Subcutaneous abdominal adipose tissue (tissue), 5 donors: ENCODE results near the gene RBP4.

ENCODE experiments used
- H3K27ac ChIP-seq: one replicate; pipeline ENCODE4 v1.7.0; 2013; ENCODE audit warnings: low read depth, mild to moderate bottlenecking, inconsistent platforms, low read length, moderate library complexity
- H3K27me3 ChIP-seq, 5 donors: one replicate each; pipeline ENCODE4 v1.7.0; 2013; ENCODE audit warnings: low read length in 5 of 5, inconsistent platforms in 1 of 5; ENCODE audit not compliant: control insufficient read depth in 5 of 5, insufficient read depth in 4 of 5
- H3K36me3 ChIP-seq, 5 donors: one replicate each; pipeline ENCODE4 v1.7.0; 2013; ENCODE audit warnings: low read length in 5 of 5; ENCODE audit not compliant: control insufficient read depth in 5 of 5, insufficient read depth in 5 of 5
- H3K4me1 ChIP-seq, 5 donors: one replicate each; pipeline ENCODE4 v1.7.0; 2013; ENCODE audit warnings: low read length in 5 of 5, mild to moderate bottlenecking in 3 of 5, moderate library complexity in 1 of 5; ENCODE audit not compliant: control insufficient read depth in 5 of 5, insufficient read depth in 5 of 5
- H3K4me3 ChIP-seq, 5 donors: one replicate each; pipeline ENCODE4 v1.7.0; 2013; ENCODE audit warnings: low read length in 5 of 5, low read depth in 1 of 5
- H3K9ac ChIP-seq, 5 donors: one replicate each; pipeline ENCODE4 v1.7.0; 2013; ENCODE audit warnings: low read length in 5 of 5, mild to moderate bottlenecking in 4 of 5, moderate library complexity in 3 of 5
- H3K9me3 ChIP-seq, 5 donors: one replicate each; pipeline ENCODE4 v1.7.0; 2013; ENCODE audit warnings: low read length in 5 of 5; ENCODE audit not compliant: control insufficient read depth in 5 of 5
- donor health status: healthy.
- donor health status: healthy.
- donor health status: healthy.
- donor health status: healthy.
- donor health status: healthy.

The RBP4 gene

GRCh38 chr10:93597075-93597599 is 3.9 kb downstream of the RBP4 start:
- Histone ChIP-seq H3K4me3 (no peak overlapping the region), H3K27me3 (peaks cover 0 to 10% (median 0%) of the 10 kb centered on the region in 5 donors), H3K27ac (peak overlapping the region; percentile 32), H3K4me1 (peaks cover 0 to 84% (median 52%) of the 10 kb centered on the region in 5 donors), H3K36me3 (peaks cover 0 to 26% (median 11%) of the 10 kb centered on the region in 5 donors), H3K9me3 (no peaks in the 10 kb centered on the region), H3K9ac (no peak overlapping the region)

- peaks cover 0 to 7% (median 0%) of the 10 kb centered on the region in 5 donors for H3K27me3 ChIP-seq
- no peak overlapping the region for H3K9ac ChIP-seq
- H3K36me3 ChIP-seq: peaks cover 0 to 29% (median 11%) of the 10 kb centered on the region in 5 donors
- peak overlapping the region in 1 of 5 donors; percentile 11 for H3K4me3 ChIP-seq
- no peaks in the 10 kb centered on the region for H3K9me3 ChIP-seq
- no peak overlapping the region for H3K27ac ChIP-seq
- H3K4me1 ChIP-seq: peaks cover 2 to 84% (median 52%) of the 10 kb centered on the region in 5 donors
Measured at GRCh38 chr10:93596539-93596938, 4.5 kb downstream of the RBP4 start.

- Histone ChIP-seq H3K36me3 (peaks cover 0 to 29% (median 11%) of the 10 kb centered on the region in 5 donors), H3K4me3 (no peak overlapping the region)
Measured at GRCh38 chr10:93595378-93596161, 5.5 kb downstream of the RBP4 start.

GRCh38 chr10:93594518-93594917 is 6.5 kb downstream of the RBP4 start:
- peaks cover 0 to 29% (median 11%) of the 10 kb centered on the region in 5 donors for H3K36me3 ChIP-seq
- no peak overlapping the region for H3K27ac ChIP-seq
- no peak overlapping the region for H3K4me3 ChIP-seq

More at GRCh38 chr10:93595378-93596161, 5.5 kb downstream of the RBP4 start:
- peaks cover 0 to 7% (median 0%) of the 10 kb centered on the region in 5 donors for H3K27me3 ChIP-seq
- H3K4me1 ChIP-seq: peaks cover 7 to 89% (median 55%) of the 10 kb centered on the region in 5 donors
- no peak overlapping the region for H3K9ac ChIP-seq
- peak overlapping the region; percentile 39 for H3K27ac ChIP-seq
- H3K9me3 ChIP-seq: no peaks in the 10 kb centered on the region

GRCh38 chr10:93593749-93594148 is 7.3 kb downstream of the RBP4 start:
- peaks cover 0 to 29% (median 11%) of the 10 kb centered on the region in 5 donors for H3K36me3 ChIP-seq
- no peak overlapping the region for H3K9ac ChIP-seq
- no peaks in the 10 kb centered on the region for H3K9me3 ChIP-seq
- H3K4me3 ChIP-seq: no peak overlapping the region
- H3K27me3 ChIP-seq: no peaks in the 10 kb centered on the region
- peaks cover 8 to 74% (median 43%) of the 10 kb centered on the region in 5 donors for H3K4me1 ChIP-seq
- peak overlapping the region; percentile 4 for H3K27ac ChIP-seq

More at GRCh38 chr10:93594518-93594917, 6.5 kb downstream of the RBP4 start:
- H3K9me3 ChIP-seq: no peaks in the 10 kb centered on the region
- peaks cover 8 to 81% (median 46%) of the 10 kb centered on the region in 5 donors for H3K4me1 ChIP-seq
- H3K9ac ChIP-seq: no peak overlapping the region
- H3K27me3 ChIP-seq: no peaks in the 10 kb centered on the region

GRCh38 chr10:93593254-93593653 is 7.8 kb downstream of the RBP4 start:
- Histone ChIP-seq H3K27me3 (no peaks in the 10 kb centered on the region), H3K9me3 (no peaks in the 10 kb centered on the region), H3K4me3 (no peak overlapping the region), H3K27ac (peak overlapping the region; percentile 4), H3K9ac (no peak overlapping the region), H3K4me1 (peaks cover 8 to 70% (median 41%) of the 10 kb centered on the region in 5 donors), H3K36me3 (peaks cover 0 to 31% (median 11%) of the 10 kb centered on the region in 5 donors)

- Histone ChIP-seq H3K9ac (no peak overlapping the region), H3K4me1 (peaks cover 8 to 49% (median 25%) of the 10 kb centered on the region in 5 donors), H3K4me3 (peak overlapping the region in 1 of 5 donors; percentile 11), H3K9me3 (no peaks in the 10 kb centered on the region), H3K27ac (peak overlapping the region; percentile 57), H3K27me3 (no peaks in the 10 kb centered on the region), H3K36me3 (peaks cover 0 to 31% (median 12%) of the 10 kb centered on the region in 5 donors)
Measured at GRCh38 chr10:93591065-93591808, 9.8 kb downstream of the RBP4 start.

- no peak overlapping the region for H3K4me3 ChIP-seq
- H3K27ac ChIP-seq: no peak overlapping the region
- peaks cover 8 to 44% (median 24%) of the 10 kb centered on the region in 5 donors for H3K4me1 ChIP-seq
- H3K27me3 ChIP-seq: no peaks in the 10 kb centered on the region
- no peak overlapping the region for H3K9ac ChIP-seq
- H3K36me3 ChIP-seq: peaks cover 0 to 29% (median 12%) of the 10 kb centered on the region in 5 donors
- H3K9me3 ChIP-seq: no peaks in the 10 kb centered on the region
Measured at GRCh38 chr10:93590638-93591037, 10.4 kb downstream of the RBP4 start.

GRCh38 chr10:93589648-93590562 is 11.1 kb downstream of the RBP4 start:
- Histone ChIP-seq H3K4me1 (peaks cover 8 to 37% (median 24%) of the 10 kb centered on the region in 5 donors), H3K27me3 (no peaks in the 10 kb centered on the region), H3K9ac (no peak overlapping the region), H3K36me3 (peaks cover 0 to 22% (median 10%) of the 10 kb centered on the region in 5 donors), H3K9me3 (no peaks in the 10 kb centered on the region), H3K4me3 (no peak overlapping the region), H3K27ac (no peak overlapping the region)
